Measurements from ENCODE around the gene GBE1. TPM values are rescaled to one million over a fixed set of nuclear protein-coding genes. Genes with fewer than 3 reads are reported as not detected.

GBE1 gene
- total RNA-seq, 2 experiments from 2014 or later: 39.9 to 41.9 TPM

GRCh38 chr3:81709606-81710005 lies 51.8 kb downstream of the GBE1 start:
- POLR2A ChIA-PET: no interaction called here
- CTCF ChIA-PET: no interaction called here

GRCh38 chr3:81707996-81708395 lies 53.4 kb downstream of the GBE1 start:
- ChIA-PET CTCF (no interaction called here), POLR2A (no interaction called here)

GRCh38 chr3:81702126-81702525 lies 59.3 kb downstream of the GBE1 start:
- POLR2A ChIA-PET: no interaction called here

DNA sequence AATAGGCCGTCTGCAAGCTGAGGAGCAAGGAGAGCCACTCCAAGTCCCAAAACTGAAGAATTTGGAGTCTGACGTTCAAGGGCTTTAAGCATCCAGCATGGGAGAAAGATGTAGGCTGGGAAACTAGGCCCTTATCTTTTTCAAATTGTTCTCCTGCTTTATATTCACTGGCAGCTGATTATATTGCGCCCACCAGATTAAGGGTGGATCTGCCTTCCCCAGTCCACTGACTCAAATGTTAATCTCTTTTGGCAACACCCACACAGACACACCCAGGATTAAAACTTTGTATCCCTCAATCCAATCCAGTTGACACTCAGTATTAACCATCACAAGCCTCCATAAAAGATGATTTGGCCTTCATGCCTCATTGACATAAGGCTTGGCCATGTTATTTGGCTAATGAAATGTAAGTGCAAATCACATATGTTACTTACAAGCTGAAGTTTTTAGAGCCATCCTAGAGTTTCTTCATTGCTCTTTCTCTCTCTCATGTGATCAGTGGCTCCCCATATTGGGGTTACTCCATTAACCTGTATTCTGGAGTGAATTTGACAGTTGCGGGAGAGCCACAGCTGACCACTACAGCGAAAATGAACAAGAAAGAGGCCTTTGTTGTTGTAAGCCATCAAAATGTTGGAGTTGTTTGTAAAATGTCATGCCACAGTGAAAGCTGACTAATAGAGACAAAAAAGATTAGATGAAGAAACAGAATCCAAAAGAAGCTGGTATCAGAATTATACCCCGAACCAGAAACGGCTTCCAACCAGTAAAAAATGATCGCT lies 61.7 kb downstream of the GBE1 start:
- CTCF ChIA-PET: no interaction called here
- POLR2A ChIA-PET: no interaction called here

More at GRCh38 chr3:81702126-81702525, 59.3 kb downstream of the GBE1 start:
- CTCF ChIA-PET: no interaction called here

DNA sequence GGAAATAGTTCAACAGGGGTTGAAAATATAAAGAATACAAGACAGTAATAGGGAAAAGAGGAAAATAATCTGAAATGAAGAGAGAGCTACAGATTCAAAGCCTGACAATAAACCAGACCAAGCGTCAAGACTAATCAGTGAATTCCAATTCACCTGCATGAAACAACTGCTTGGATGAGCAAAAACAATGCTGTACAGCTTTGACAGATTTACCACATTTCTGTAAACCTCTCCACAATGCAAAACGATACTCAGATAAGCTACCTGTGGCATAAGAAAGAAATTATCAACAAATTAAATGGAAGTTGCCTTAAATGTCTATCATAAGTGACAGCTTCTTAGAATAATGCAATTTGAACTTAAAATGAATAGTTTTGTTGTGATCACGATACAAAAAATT lies 65.4 kb downstream of the GBE1 start:
- CTCF ChIA-PET: no interaction called here
- POLR2A ChIA-PET: no interaction called here

DNA sequence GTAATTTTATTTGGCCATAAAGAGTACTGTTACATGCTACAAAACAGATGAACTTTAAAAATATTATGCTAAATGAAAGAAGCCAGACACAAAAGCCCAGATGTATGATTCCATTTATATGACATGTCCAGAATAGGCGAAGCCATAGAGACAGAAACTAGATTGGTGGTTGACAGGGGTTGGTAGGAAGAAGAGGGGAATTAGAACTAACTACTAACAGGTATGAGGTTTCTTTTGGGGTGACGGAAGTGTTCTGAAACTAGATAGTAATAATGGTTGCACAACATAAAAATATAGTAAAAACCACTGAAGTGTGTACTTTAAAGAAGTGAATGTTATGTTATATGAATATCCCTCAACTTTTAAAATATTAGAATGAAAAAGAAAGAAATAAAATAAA lies 66.1 kb downstream of the GBE1 start:
- POLR2A ChIA-PET: no interaction called here
- CTCF ChIA-PET: no interaction called here

- CTCF ChIA-PET: no interaction called here
- POLR2A ChIA-PET: no interaction called here
Observed at GRCh38 chr3:81694662-81695061, 66.8 kb downstream of the GBE1 start.

DNA sequence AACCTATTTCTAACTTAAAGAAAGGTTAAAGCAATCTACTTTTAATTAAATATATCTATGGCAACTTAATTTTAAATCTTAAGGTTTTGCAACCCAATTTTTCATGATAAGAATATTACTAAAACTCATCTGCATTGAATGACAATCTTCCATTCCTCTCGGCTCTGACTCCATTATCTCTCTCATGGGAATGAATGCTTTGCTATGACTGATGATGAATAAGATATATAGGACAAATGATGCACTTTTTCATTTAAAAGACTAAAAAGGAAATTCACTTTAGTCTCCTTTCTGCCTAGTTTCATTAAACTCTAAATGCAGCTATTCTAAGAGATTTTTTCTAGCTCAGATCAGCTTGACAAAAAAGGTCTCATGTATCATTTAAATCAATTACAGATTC lies 68.7 kb downstream of the GBE1 start:
- POLR2A ChIA-PET: no interaction called here
- CTCF ChIA-PET: no interaction called here

DNA sequence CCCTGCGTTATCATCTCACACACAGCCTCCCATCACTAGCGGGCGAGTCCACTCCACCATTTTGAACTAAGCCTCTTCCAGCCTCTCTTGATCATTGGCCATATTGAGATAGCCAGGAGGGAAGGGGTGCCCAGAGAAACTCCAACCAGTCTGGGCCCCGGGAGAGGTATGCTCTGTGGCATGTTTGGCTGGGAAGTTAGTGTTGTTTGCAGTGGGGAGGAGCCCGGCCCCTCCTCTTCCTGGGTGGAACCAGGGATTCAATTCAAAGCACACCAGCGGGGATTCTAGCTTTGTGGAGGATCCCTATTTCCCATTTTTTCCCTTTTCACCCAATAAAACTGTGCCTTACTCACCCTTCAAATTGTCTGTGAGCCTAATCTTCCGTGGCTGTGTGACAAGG lies 71.8 kb downstream of the GBE1 start:
- POLR2A ChIA-PET: no interaction called here
- CTCF ChIA-PET: no interaction called here

- POLR2A ChIA-PET: no interaction called here
- CTCF ChIA-PET: no interaction called here
Observed at GRCh38 chr3:81684751-81685395, 76.6 kb downstream of the GBE1 start.

- CTCF ChIA-PET: no interaction called here
- POLR2A ChIA-PET: no interaction called here
Observed at GRCh38 chr3:81676706-81677456, 84.6 kb downstream of the GBE1 start.

- ChIA-PET CTCF (no interaction called here), POLR2A (no interaction called here)
Observed at GRCh38 chr3:81674690-81675089, 86.8 kb downstream of the GBE1 start.

GRCh38 chr3:81668283-81668682 lies 93.2 kb downstream of the GBE1 start:
- CTCF ChIA-PET: no interaction called here
- POLR2A ChIA-PET: no interaction called here

- CTCF ChIA-PET: no interaction called here
- POLR2A ChIA-PET: no interaction called here
Observed at GRCh38 chr3:81666502-81667121, 94.8 kb downstream of the GBE1 start.

GRCh38 chr3:81663114-81663513 lies 98.3 kb downstream of the GBE1 start:
- ChIA-PET POLR2A (no interaction called here), CTCF (no interaction called here)

DNA sequence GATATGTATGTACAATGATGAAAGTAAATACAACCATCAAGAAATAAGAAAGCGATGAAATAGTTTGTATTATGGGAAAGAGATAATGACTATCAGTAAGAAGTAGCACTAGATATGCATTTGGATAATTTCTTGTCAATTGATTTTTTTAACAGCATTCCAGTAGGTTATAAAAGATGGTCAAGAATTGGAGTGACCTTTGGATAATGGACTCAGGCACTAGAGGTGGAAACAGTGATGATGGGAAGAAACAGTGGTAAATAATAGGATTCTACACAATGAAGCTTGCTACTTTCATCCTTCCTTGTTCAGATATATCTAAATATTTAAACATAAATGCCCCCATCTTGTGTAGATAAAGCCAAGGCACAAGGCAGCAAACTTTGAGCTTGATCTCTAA lies 101.4 kb downstream of the GBE1 start:
- ChIA-PET CTCF (no interaction called here), POLR2A (no interaction called here)

DNA sequence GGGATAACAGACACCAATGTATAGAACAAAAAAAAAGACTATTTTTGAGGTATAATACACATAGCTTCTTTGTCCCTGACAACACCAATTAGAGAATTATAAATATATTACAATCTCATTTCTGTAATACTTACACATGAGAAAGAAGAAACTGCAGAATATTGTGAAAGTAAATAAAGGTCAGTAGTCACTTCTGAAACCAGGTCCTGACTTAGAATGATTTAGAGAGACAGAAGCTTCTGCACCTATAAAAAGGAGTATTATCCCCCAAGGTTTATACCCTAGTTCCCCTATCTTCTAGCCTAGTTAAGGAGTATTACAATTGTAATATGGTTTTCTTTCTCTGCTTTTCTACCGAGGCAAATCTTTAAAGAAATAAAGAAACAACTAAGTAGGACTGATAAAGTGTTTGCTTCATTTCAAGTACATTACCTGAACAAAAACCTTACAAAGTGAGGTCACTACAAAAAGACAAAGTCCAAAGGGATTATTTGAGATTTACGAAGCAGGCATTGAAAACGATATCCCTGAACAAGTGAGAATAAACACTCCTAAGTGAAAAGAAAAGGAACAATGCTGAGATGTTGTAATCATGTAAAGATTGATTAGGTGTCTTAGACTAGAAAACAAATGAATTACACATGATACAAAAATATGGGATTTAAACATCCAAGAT lies 103.0 kb downstream of the GBE1 start:
- POLR2A ChIA-PET: no interaction called here
- CTCF ChIA-PET: no interaction called here

GRCh38 chr3:81651139-81651538 lies 110.3 kb downstream of the GBE1 start:
- CTCF ChIA-PET: no interaction called here
- POLR2A ChIA-PET: no interaction called here

DNA sequence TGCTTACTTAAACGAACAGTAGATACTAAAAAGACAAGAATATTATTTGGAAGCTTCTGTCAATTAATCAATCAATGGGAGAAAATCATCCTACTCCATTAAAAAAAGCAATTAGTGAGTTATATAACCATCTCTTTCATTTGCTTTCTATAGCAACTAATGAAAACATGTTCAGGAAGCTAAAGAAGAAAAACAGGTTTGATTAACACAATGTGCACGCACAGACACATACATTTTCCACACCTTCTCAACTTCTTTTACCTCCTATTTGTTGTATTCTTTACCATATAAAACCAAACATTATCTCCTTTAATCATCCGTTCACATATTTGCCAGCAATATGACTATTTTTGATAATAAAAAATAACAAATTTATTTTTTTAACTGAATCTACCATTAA lies 111.3 kb downstream of the GBE1 start:
- ChIA-PET CTCF (no interaction called here), POLR2A (no interaction called here)

- POLR2A ChIA-PET: no interaction called here
Observed at GRCh38 chr3:81645248-81645647, 116.2 kb downstream of the GBE1 start.

DNA sequence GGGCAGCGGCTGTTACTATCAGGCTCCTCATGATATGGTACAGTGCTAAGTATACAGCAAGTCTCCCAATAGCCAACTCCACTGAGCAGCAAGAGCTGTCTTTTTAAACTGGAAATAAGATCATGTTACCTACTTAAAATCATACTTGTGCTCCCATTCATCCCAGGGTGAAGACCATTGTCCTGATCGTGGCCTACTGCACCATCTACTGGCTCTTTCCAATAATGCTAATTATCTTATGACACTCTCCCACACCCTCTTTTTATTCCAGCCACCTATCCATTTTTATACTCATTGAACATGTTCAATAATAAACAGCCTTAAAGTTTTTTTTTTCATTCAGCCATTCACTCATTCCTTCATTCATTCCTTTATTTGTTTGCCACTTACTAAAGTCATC lies 117.7 kb downstream of the GBE1 start:
- CTCF ChIA-PET: no interaction called here
- POLR2A ChIA-PET: no interaction called here

More at GRCh38 chr3:81645248-81645647, 116.2 kb downstream of the GBE1 start:
- CTCF ChIA-PET: no interaction called here

All from activated CD8-positive, alpha-beta memory T cell treated with anti-CD3 and anti-CD28 coated beads for 36 hours (primary cell).